T-cell (primary cell): ENCODE results near the gene LSP1. TPM values are rescaled to one million over a fixed set of nuclear protein-coding genes. Genes with fewer than 3 reads are reported as not detected.
"Not testable (repeated sequence)": the region's sequence is repeated elsewhere in the genome, so short reads cannot be mapped to it uniquely, and the experiment has no call there.

Source experiments
- ATAC-seq, 4 experiments: fragments of 200-7000 bp in 3 of 4; fragments of 150-1000 bp in 1 of 4; cut with Tn5 transposase; replicated peaks in 1 of 4; 1 replicate in 3 of 4; 2 replicates in 1 of 4; pipeline ENCODE4 v1.10.0; 2021; ENCODE audit warnings: moderate library complexity in 3 of 4, mild to moderate bottlenecking in 2 of 4, moderate number of reproducible peaks in 1 of 4
- CTCF ChIA-PET, 2 donors: fragments of 300-600 bp; sonication (Branson Sonifier 250); formaldehyde crosslinking; loops; one replicate each; lab custom pipeline; 2022; ENCODE audit warnings: antibody characterized with exemption in 2 of 2; lab: Charles Lee
- POLR2A ChIA-PET, 2 donors: fragments of 300-600 bp; sonication (Branson Sonifier 250); formaldehyde crosslinking; loops; one replicate each; lab custom pipeline; 2022; ENCODE audit warnings: antibody characterized with exemption in 2 of 2; lab: Charles Lee
- DNase-seq, 35 experiments: peaks; one replicate each; pipeline versions ENCODE4 v3.0.0 to v3.0.0-alpha.2; 2013 to 2023
- H3K27ac ChIP-seq: one replicate; pipeline ENCODE4 v1.5.1; 2013; ENCODE audit warnings: low read length
- H3K27me3 ChIP-seq, 2 experiments: replicated peaks in 1 of 2; 1 replicate in 1 of 2; 2 replicates in 1 of 2; pipeline versions ENCODE4 v1.6.1 to v1.7.0; 2013; ENCODE audit warnings: low read length in 1 of 2, mixed read lengths in 1 of 2; ENCODE audit not compliant: control insufficient read depth in 2 of 2, insufficient read depth in 2 of 2; ENCODE audit errors: extremely low read depth in 1 of 2
- H3K36me3 ChIP-seq, 2 donors: 1 replicate in 1 of 2; 2 replicates in 1 of 2; pipeline versions ENCODE4 v1.6.1 to v1.7.0; 2013; ENCODE audit warnings: low read length in 1 of 2; ENCODE audit not compliant: control insufficient read depth in 2 of 2, insufficient read depth in 1 of 2; ENCODE audit errors: extremely low read depth in 1 of 2
- H3K4me1 ChIP-seq, 2 experiments: 1 replicate in 1 of 2; 2 replicates in 1 of 2; pipeline versions ENCODE4 v1.6.1 to v1.7.0; 2013; ENCODE audit warnings: low read length in 2 of 2, mixed read lengths in 1 of 2; ENCODE audit not compliant: insufficient read depth in 2 of 2, control insufficient read depth in 1 of 2; ENCODE audit errors: extremely low read depth in 1 of 2
- H3K4me3 ChIP-seq, 2 donors: 1 replicate in 1 of 2; 2 replicates in 1 of 2; pipeline versions ENCODE4 v1.5.1 to v1.7.0; 2013; ENCODE audit warnings: mild to moderate bottlenecking in 2 of 2, low read length in 1 of 2, moderate library complexity in 1 of 2; ENCODE audit not compliant: control insufficient read depth in 1 of 2; ENCODE audit errors: extremely low read depth in 1 of 2
- H3K9me3 ChIP-seq: 2 replicates; pipeline ENCODE4 v1.7.0; 2013
- H3K27ac Mint-ChIP-seq, 2 donors: one replicate each; pipeline ENCODE4 v1.8.0; 2020 to 2021; ENCODE audit warnings: mild to moderate bottlenecking in 2 of 2, mixed read lengths in 2 of 2
- H3K27me3 Mint-ChIP-seq, 2 donors: one replicate each; pipeline ENCODE4 v1.8.0; 2021 to 2022; ENCODE audit warnings: mixed read lengths in 2 of 2
- H3K36me3 Mint-ChIP-seq: one replicate; pipeline ENCODE4 v1.8.0; 2021; ENCODE audit warnings: mixed read lengths
- H3K4me1 Mint-ChIP-seq, 3 donors: one replicate each; pipeline ENCODE4 v1.8.0; 2020 to 2022; ENCODE audit warnings: mixed read lengths in 3 of 3, mild to moderate bottlenecking in 1 of 3
- H3K4me3 Mint-ChIP-seq, 3 donors: one replicate each; pipeline ENCODE4 v1.8.0; 2020 to 2022; ENCODE audit warnings: mild to moderate bottlenecking in 3 of 3, mixed read lengths in 3 of 3, moderate library complexity in 3 of 3
- H3K9me3 Mint-ChIP-seq, 3 donors: one replicate each; pipeline ENCODE4 v1.8.0; 2020 to 2022; ENCODE audit warnings: mixed read lengths in 3 of 3
- WGBS: methylation state at CpG from one replicate; pipeline ENCODE4 v1.1.5; 2013; ENCODE audit warnings: missing lambda C conversion rate; ENCODE audit not compliant: insufficient coverage; 5-methylcytosine and 5-hydroxymethylcytosine counted together
- total RNA-seq, 35 experiments: library from RNA in 6 of 35; stranded (reverse) in 6 of 35; fragments of 120-200 nt in 1 of 35; gene quantifications; one replicate each; pipeline versions ENCODE4 v1.2.1 to v1.2.4 and lab custom pipeline; 2013 to 2026

The LSP1 gene
- total RNA-seq, 5 donors from 2014 or later (not counting 1 experiment from before 2014, with no cell fraction given) = 286 to 514 (median 375) TPM

- ATAC-seq (peak in 1 of 4 experiments; percentile 1), DNase-seq (no peak)
- Mint-ChIP-seq H3K4me1 (peaks cover 41 to 70% (median 69%) of the 10 kb centered on the region in 3 donors), H3K27me3 (no peaks in the 10 kb centered on the region), H3K4me3 (peak overlapping the region; percentile 75 to 79 (median 75)), H3K27ac (peak overlapping the region; percentile 93 to 94), H3K36me3 (peaks cover 2% of the 10 kb centered on the region), H3K9me3 (no peaks in the 10 kb centered on the region)
- ChIA-PET POLR2A (no interaction called here), CTCF (interaction anchor here in 1 of 2 donors (0.5 kb wide), 1 partner anchor 35 kb away, joined by 4 read pairs; no protein-coding TSS in a partner anchor)
- H3K4me3 ChIP-seq = peak overlapping the region; percentile 20 to 52
- peak overlapping the region; percentile 53 for H3K27ac ChIP-seq
- no peaks in the 10 kb centered on the region for H3K9me3 ChIP-seq
- H3K36me3 ChIP-seq = peaks cover 11 to 17% of the 10 kb centered on the region in 2 donors
- H3K4me1 ChIP-seq = peaks cover 29 to 96% of the 10 kb centered on the region in 2 experiments
- H3K27me3 ChIP-seq = no peaks in the 10 kb centered on the region
- 81% methylated on average over 11 of the region's 12 CpGs for WGBS
Measured at GRCh38 chr11:1870326-1870696, 17.4 kb downstream of the LSP1 start.

GRCh38 chr11:1870721-1871466 lies 18.0 kb downstream of the LSP1 start:
- peak overlapping the region; percentile 93 to 94 for H3K27ac Mint-ChIP-seq
- DNase-seq = peak in 30 of 35 experiments; percentile 28 to 77 (median 48)
- Histone ChIP-seq H3K4me3 (peak overlapping the region; percentile 20 to 52), H3K27me3 (no peaks in the 10 kb centered on the region), H3K36me3 (peaks cover 7 to 14% of the 10 kb centered on the region in 2 donors), H3K9me3 (no peaks in the 10 kb centered on the region), H3K27ac (peak overlapping the region; percentile 53), H3K4me1 (peaks cover 29 to 95% of the 10 kb centered on the region in 2 experiments)
- H3K27me3 Mint-ChIP-seq = no peaks in the 10 kb centered on the region
- ChIA-PET CTCF (interaction anchor here in 1 of 2 donors (0.5 kb wide), 1 partner anchor 35 kb away, joined by 4 read pairs; no protein-coding TSS in a partner anchor), POLR2A (interaction anchor here in 1 of 2 donors (0.6 kb wide), 1 partner anchor 11 kb away, joined by 10 read pairs; no protein-coding TSS in a partner anchor)
- H3K4me1 Mint-ChIP-seq = peaks cover 43 to 67% (median 66%) of the 10 kb centered on the region in 3 donors
- H3K4me3 Mint-ChIP-seq = peak overlapping the region; percentile 75 to 79 (median 75)
- H3K36me3 Mint-ChIP-seq = peaks cover 2% of the 10 kb centered on the region
- 33% methylated on average over 49 of the region's 50 CpGs for WGBS
- ATAC-seq = peak; percentile 76 to 87 (median 84)
- no peaks in the 10 kb centered on the region for H3K9me3 Mint-ChIP-seq

- H3K27ac Mint-ChIP-seq = peak overlapping the region in 1 of 2 donors; percentile 73
- ChIA-PET CTCF (no interaction called here), POLR2A (no interaction called here)
- H3K36me3 Mint-ChIP-seq = peaks cover 2% of the 10 kb centered on the region
- Histone ChIP-seq H3K4me1 (peaks cover 29 to 95% of the 10 kb centered on the region in 2 experiments), H3K27ac (peak overlapping the region; percentile 53), H3K4me3 (no peak overlapping the region), H3K9me3 (no peaks in the 10 kb centered on the region), H3K36me3 (peaks cover 5 to 13% of the 10 kb centered on the region in 2 donors), H3K27me3 (no peaks in the 10 kb centered on the region)
- H3K4me1 Mint-ChIP-seq = peaks cover 43 to 65% (median 64%) of the 10 kb centered on the region in 3 donors
- H3K27me3 Mint-ChIP-seq = no peaks in the 10 kb centered on the region
- H3K4me3 Mint-ChIP-seq = peak overlapping the region in 2 of 3 donors; percentile 24 to 79
- DNase-seq (peak in 1 of 35 experiments; percentile 0), ATAC-seq (no peak)
- 94% methylated on average over 12 of the region's 15 CpGs for WGBS
- H3K9me3 Mint-ChIP-seq = no peaks in the 10 kb centered on the region
Measured at GRCh38 chr11:1871531-1871930, 18.6 kb downstream of the LSP1 start.

- Histone ChIP-seq H3K4me3 (no peak overlapping the region), H3K27me3 (no peaks in the 10 kb centered on the region), H3K27ac (no peak overlapping the region), H3K9me3 (no peaks in the 10 kb centered on the region), H3K4me1 (peaks cover 23 to 90% of the 10 kb centered on the region in 2 experiments), H3K36me3 (peaks cover 0 to 13% of the 10 kb centered on the region in 2 donors)
- POLR2A ChIA-PET = no interaction called here
- peak overlapping the region in 1 of 3 donors; percentile 79 for H3K4me3 Mint-ChIP-seq
- H3K4me1 Mint-ChIP-seq = peaks cover 43 to 59% (median 59%) of the 10 kb centered on the region in 3 donors
- CTCF ChIA-PET = no interaction called here
- no peaks in the 10 kb centered on the region for H3K9me3 Mint-ChIP-seq
- no peaks in the 10 kb centered on the region for H3K27me3 Mint-ChIP-seq
- WGBS = 90% methylated on average over 19 of the region's 25 CpGs
- peak overlapping the region; percentile 52 to 73 for H3K27ac Mint-ChIP-seq
- no peak for ATAC-seq
- peaks cover 2% of the 10 kb centered on the region for H3K36me3 Mint-ChIP-seq
- DNase-seq = no peak
Measured at GRCh38 chr11:1872267-1872985, 19.5 kb downstream of the LSP1 start.

- Mint-ChIP-seq H3K4me1 (peaks cover 39 to 58% (median 58%) of the 10 kb centered on the region in 3 donors), H3K36me3 (peaks cover 2% of the 10 kb centered on the region), H3K27me3 (no peaks in the 10 kb centered on the region), H3K27ac (no peak overlapping the region), H3K9me3 (no peaks in the 10 kb centered on the region), H3K4me3 (no peak overlapping the region)
- ChIA-PET CTCF (no interaction called here), POLR2A (no interaction called here)
- Histone ChIP-seq H3K9me3 (no peaks in the 10 kb centered on the region), H3K27ac (no peak overlapping the region), H3K4me1 (peaks cover 17 to 89% of the 10 kb centered on the region in 2 experiments), H3K36me3 (peaks cover 0 to 13% of the 10 kb centered on the region in 2 donors), H3K4me3 (no peak overlapping the region), H3K27me3 (no peaks in the 10 kb centered on the region)
- 86% methylated on average over 2 of the region's 11 CpGs for WGBS
- ATAC-seq (no peak), DNase-seq (no peak)
Measured at GRCh38 chr11:1873048-1873812, 20.3 kb downstream of the LSP1 start.

- H3K4me3 ChIP-seq, H3K9me3 ChIP-seq, H3K27me3 ChIP-seq, H3K4me3 Mint-ChIP-seq, POLR2A ChIA-PET, H3K27me3 Mint-ChIP-seq, CTCF ChIA-PET, H3K27ac ChIP-seq, H3K9me3 Mint-ChIP-seq, DNase-seq, H3K36me3 Mint-ChIP-seq, ATAC-seq, H3K36me3 ChIP-seq, H3K27ac Mint-ChIP-seq: not testable (repeated sequence)
- H3K4me1 ChIP-seq = peaks cover 13 to 88% of the 10 kb centered on the region in 2 experiments
- WGBS = 88% methylated on average over 11 of the region's 17 CpGs
- peaks cover 37 to 58% (median 57%) of the 10 kb centered on the region in 3 donors for H3K4me1 Mint-ChIP-seq
Measured at GRCh38 chr11:1873813-1874150, 20.9 kb downstream of the LSP1 start.
